Kidney (tissue), 14 donors: Measurements from ENCODE around the gene RHAG. TPM values are rescaled to one million over a fixed set of nuclear protein-coding genes. Genes with fewer than 3 reads are reported as not detected.

ENCODE experiments used
- DNase-seq, 5 donors: peaks; one replicate each; pipeline ENCODE4 v3.0.0-alpha.2; 2013 to 2020
- FAIRE-seq: peaks from 2 replicates; lab custom pipeline; 2012; peaks lifted over from hg19 to GRCh38; lab: Jason Lieb, UNC
- H3K27ac ChIP-seq, 2 donors: one replicate each; pipeline ENCODE4 v1.7.0; 2013; ENCODE audit warnings: low read depth in 2 of 2, low read length in 2 of 2, inconsistent platforms in 1 of 2
- H3K27me3 ChIP-seq: one replicate; pipeline ENCODE4 v1.7.1; 2013; ENCODE audit warnings: low read length, inconsistent platforms; ENCODE audit not compliant: control insufficient read depth, insufficient read depth
- H3K36me3 ChIP-seq, 3 donors: one replicate each; pipeline versions ENCODE4 v1.7.0 to v1.7.1; 2013; ENCODE audit warnings: low read length in 3 of 3, control low read depth in 1 of 3, inconsistent platforms in 1 of 3; ENCODE audit not compliant: insufficient read depth in 3 of 3, control insufficient read depth in 2 of 3
- H3K4me1 ChIP-seq, 3 donors: one replicate each; pipeline versions ENCODE4 v1.7.0 to v1.7.1; 2013; ENCODE audit warnings: low read length in 3 of 3, inconsistent platforms in 1 of 3, low read depth in 1 of 3; ENCODE audit not compliant: control insufficient read depth in 2 of 3, insufficient read depth in 2 of 3
- H3K4me3 ChIP-seq, 3 donors: one replicate each; pipeline versions ENCODE4 v1.7.0 to v1.8.1; 2013; ENCODE audit warnings: low read length in 3 of 3, control low read depth in 1 of 3, inconsistent platforms in 1 of 3
- H3K9ac ChIP-seq, 3 donors: one replicate each; pipeline versions ENCODE4 v1.7.0 to v1.7.1; 2013; ENCODE audit warnings: low read length in 3 of 3, control low read depth in 1 of 3, inconsistent platforms in 1 of 3
- H3K9me3 ChIP-seq, 3 donors: one replicate each; pipeline versions ENCODE4 v1.7.0 to v1.7.1; 2013; ENCODE audit warnings: low read length in 3 of 3, control low read depth in 1 of 3, inconsistent platforms in 1 of 3; ENCODE audit not compliant: control insufficient read depth in 2 of 3, insufficient read depth in 1 of 3
- CTCF ChIP-seq: IDR thresholded peaks from 3 replicates; pipeline ENCODE4 v1.5.1; 2012; ENCODE audit warnings: mild to moderate bottlenecking, moderate library complexity, borderline replicate concordance; ENCODE audit not compliant: insufficient read depth; ENCODE audit errors: extremely low read depth
- intact Hi-C: fragments of 100-400 bp; cut with DNase I; formaldehyde crosslinking; loops from one replicate; pipeline ENCODE4 v1.11.1; 2022
- polyA plus RNA-seq: library from polyadenylated mRNA; stranded (reverse); fragments of 350-450 nt; fragmentation: Illumina TruSeq; extraction: RNeasy Lipid Tissue Mini Kit (QIAGEN cat#74804); gene quantifications from one replicate; pipeline ENCODE4 v1.2.3, GENCODE V29; 2014; ENCODE audit warnings: low read depth, low replicate concordance; ENCODE audit not compliant: insufficient read depth
- total RNA-seq: library from RNA; stranded (reverse); fragmentation: NEBNext Ultra II Directional; extraction: Animal tissue kit (Norgen Biotek cat#: 25700); gene quantifications from one replicate; pipeline ENCODE4 v1.2.1, GENCODE V29; 2021
- donor health status: control.
- donor health status: control.
- donor health status: control.
- donor health status: control.
- donor health status: control.
- donor health status: DM: yes; HTN: yes; CAD: no.
- donor health status: Normal renal cell carcinoma (clear cell type).

The RHAG gene
- total and polyA plus RNA-seq, 2 donors from 2014 or later: not detected

- DNase-seq (no peak), FAIRE-seq (no peak)
- Histone ChIP-seq H3K9ac (no peak overlapping the region), H3K4me1 (no peaks in the 10 kb centered on the region), H3K9me3 (no peaks in the 10 kb centered on the region), H3K27ac (no peak overlapping the region), H3K27me3 (no peaks in the 10 kb centered on the region), H3K36me3 (no peaks in the 10 kb centered on the region), H3K4me3 (no peak overlapping the region)
- TF ChIP-seq CTCF: no peak
- intact Hi-C loops: no loop called here
Observed at GRCh38 chr6:49563006-49563886, 73.4 kb downstream of the RHAG start.

- Histone ChIP-seq H3K4me3 (no peak overlapping the region), H3K9me3 (no peaks in the 10 kb centered on the region), H3K9ac (no peak overlapping the region), H3K4me1 (no peaks in the 10 kb centered on the region), H3K27me3 (no peaks in the 10 kb centered on the region), H3K36me3 (no peaks in the 10 kb centered on the region), H3K27ac (no peak overlapping the region)
- TF ChIP-seq CTCF: no peak
- DNase-seq: no peak
- no peak for FAIRE-seq
- intact Hi-C loops: no loop called here
Observed at GRCh38 chr6:49558238-49558637, 78.4 kb downstream of the RHAG start.

- TF ChIP-seq CTCF: no peak
- peaks cover 3% of the 10 kb centered on the region for H3K27me3 ChIP-seq
- H3K36me3 ChIP-seq: no peaks in the 10 kb centered on the region
- no peaks in the 10 kb centered on the region for H3K9me3 ChIP-seq
- H3K4me1 ChIP-seq: no peaks in the 10 kb centered on the region
- DNase-seq: no peak
- FAIRE-seq: no peak
- H3K9ac ChIP-seq: no peak overlapping the region
- H3K4me3 ChIP-seq: no peak overlapping the region
- H3K27ac ChIP-seq: no peak overlapping the region
- intact Hi-C loops: no loop called here
Observed at GRCh38 chr6:49557177-49557576, 79.5 kb downstream of the RHAG start.
